Astrocyte of the cerebellum (primary cell): ENCODE measurements around the gene SFT2D3.

Experiments used
- DNase-seq: peaks from one replicate; pipeline ENCODE4 v3.0.0-alpha.2; 2011; ENCODE audit warnings: low read depth
- H3K4me3 ChIP-seq: 2 replicates; pipeline ENCODE4 v1.5.1; 2011; ENCODE audit warnings: mild to moderate bottlenecking, low read depth, low read length, moderate library complexity
- CTCF ChIP-seq: IDR thresholded peaks from 2 replicates; pipeline ENCODE4 v1.5.1; 2012; ENCODE audit warnings: low read length, low read depth, moderate library complexity, mild to moderate bottlenecking; ENCODE audit errors: missing control alignments
- in situ Hi-C: cut with HindIII; loops from 2 replicates; pipeline ENCODE4 v1.10.0; 2017; ENCODE audit warnings: low sequenced_read_pairs

Gene SFT2D3

DNA sequence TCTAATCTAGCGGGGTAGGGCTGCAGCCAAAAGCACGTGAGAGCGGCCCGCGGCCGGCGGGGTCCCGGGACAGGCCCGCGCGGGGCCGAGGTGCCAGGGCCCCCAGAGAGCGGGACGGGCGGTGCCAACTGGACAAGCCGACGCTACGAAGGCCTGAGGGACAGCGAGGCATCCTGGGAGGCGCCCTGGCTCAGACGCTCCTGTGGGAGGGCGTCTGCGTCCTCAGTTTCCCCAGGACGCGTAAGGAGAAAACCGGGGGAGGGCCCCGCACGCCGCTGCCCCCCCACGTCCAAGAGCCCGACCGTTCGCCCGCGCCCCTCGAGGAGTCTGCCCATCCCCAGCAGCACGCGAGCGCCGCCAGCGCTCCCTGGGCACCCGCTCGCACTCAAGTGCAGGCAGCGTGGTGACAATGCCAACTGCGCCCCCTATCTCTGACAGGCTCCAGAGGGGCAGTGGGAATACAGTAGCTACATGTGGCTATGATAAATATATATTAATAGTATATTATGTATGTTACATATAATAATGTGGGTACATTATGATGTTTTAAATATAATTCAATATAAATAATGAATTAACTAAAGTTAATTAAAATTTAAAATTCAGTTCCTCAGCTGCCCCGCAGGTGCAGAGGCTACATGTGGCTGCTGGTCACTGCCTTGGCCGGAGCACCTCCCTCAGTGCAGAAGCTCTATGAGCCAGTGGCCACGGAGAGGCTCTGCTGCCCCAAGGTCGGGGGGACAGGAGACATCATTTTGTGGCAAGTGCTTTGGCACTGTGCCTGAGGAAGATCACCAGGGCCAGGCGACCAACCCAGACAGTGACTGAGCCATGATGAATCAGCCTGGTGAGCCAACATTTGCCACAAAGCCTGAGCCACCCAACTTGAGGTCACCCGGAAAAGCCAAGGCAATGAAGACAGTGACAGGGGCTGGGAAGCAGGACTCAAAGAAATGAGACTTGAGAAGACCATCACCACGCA lies 5.5 kb upstream of the SFT2D3 start:
- in situ Hi-C loops = no loop called here
- peak; percentile 44 for TF ChIP-seq CTCF
- peak overlapping the region; percentile 27 for H3K4me3 ChIP-seq
- DNase-seq = no peak

DNA sequence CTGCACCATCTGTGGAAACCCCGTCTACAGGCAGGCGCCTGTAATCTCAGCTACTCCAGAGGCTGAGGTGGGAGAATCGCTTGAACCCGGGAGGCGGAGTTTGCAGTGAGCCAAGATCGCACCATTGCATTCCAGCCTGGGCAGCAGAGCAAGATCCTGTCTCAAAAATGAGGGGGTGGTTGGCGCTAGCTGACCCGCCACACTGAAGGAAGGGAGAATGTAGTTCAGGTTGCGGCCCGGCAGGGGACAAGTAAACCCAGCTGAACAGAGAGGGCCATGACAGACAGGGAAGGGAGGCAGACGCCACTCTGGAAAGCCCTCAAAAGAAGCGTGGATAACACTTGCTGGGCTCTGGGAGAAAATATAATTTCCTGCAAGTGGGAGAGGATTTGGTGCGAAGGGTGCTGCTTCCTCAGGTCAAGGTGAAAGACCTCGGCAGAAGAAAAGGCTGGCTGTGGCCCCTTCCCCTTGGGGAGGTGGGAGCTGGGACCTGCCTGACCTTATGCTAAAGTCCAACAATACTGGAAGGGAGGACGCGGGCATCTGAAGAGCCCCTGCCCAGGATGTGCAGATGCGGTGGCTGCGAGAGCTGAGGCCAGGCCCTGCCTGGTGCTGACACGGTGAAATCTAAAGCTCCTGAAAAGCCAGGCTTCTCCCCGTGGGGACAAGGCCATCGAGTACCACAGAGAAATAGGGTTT lies 3.7 kb upstream of the SFT2D3 start:
- in situ Hi-C loops = no loop called here
- no peak overlapping the region for H3K4me3 ChIP-seq
- no peak for TF ChIP-seq CTCF
- no peak for DNase-seq

DNA sequence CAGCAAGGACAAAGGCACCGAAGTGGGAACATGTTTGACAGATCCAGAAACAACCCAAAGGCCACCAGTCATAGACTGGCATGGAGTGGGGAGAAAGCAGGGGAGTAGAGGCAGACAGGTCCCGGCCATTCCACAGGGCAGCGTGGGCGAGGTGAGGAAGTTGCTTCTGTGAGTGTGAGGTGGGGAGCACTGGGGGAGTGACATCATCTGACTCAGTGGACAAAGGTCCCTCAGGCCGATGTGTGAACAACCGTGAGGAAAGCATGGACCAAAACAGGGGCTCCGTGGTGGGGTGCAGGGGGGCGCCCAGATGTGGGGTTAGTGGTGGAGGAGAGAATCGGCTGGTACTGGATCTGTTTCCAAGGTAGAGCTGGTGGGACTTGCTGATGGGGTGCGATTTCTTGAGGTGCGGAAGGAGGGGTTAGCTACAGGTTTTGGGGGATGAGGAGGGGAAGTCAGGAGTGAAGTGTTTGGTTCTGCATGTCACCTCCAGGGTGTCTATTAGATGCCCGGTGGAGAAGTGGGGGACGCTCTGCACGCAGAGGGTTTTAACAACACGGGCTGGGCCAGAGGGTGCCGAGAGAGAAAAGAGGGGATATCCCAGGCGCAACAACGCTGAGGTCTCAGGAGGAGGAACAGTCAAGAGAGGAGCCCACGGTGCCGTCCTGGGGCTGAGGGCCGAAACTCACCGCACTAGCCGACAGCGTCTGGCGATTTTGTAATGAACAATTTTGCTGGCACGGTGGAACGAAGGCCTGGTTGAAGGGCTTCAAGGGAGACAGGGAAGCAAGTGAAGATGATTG lies 2.5 kb upstream of the SFT2D3 start:
- in situ Hi-C loops = no loop called here
- no peak for TF ChIP-seq CTCF
- DNase-seq = no peak

DNA sequence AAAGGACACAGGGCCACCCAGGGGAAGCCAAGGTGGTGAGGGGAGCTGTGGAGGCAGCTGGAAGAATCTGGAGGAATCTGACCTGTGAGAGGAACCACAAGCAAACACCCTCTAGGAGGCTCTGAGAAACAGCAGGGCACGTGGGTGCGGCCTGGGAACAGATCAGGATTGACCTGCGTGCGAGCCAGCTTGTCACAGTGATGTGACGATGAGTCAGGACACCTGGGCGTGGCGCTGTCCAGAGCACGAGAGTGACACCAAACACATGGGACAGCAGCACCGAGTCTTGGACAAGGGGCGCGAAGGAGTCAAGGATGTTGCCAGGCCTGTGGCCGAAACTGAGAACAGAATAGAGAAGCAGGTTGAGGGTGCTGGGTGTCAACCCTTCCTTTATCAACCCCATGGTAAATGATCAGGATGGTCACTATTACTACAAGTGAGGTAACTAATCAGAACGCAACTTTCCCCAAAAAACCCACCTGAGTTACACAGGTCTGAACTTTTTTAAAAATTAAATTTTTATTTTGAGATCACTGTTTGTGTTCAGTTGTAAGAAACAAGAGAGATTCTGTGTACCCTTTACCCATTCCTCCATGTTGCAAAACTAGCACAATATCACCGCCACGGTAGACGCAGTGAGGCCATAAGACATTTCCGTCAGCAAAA lies 637 bp upstream of the SFT2D3 start:
- no peak for DNase-seq

More for the DNA sequence above, 2.5 kb upstream of the SFT2D3 start:
- no peak overlapping the region for H3K4me3 ChIP-seq

GRCh38 chr2:127701651-127702394 lies 526 bp downstream of the SFT2D3 start:
- DNase-seq = no peak
- peak; percentile 20 for TF ChIP-seq CTCF
- in situ Hi-C loops = no loop called here
- peak overlapping the region; percentile 63 for H3K4me3 ChIP-seq

More for the DNA sequence above, 637 bp upstream of the SFT2D3 start:
- in situ Hi-C loops = no loop called here
- peak overlapping the region; percentile 63 for H3K4me3 ChIP-seq
- no peak for TF ChIP-seq CTCF
